PC-9 (cell line): ENCODE results near the gene OGFOD2. TPM values are rescaled to one million over a fixed set of nuclear protein-coding genes. Genes with fewer than 3 reads are reported as not detected.

Experiments
- BruUV-seq: library from RNA; stranded (reverse); fragments of 400-500 nt; replicated peaks from 2 replicates; lab custom pipeline; 2021; lab: Mats Ljungman, UMichigan
- CTCF ChIA-PET: fragments of 300-600 bp; sonication (Branson Sonifier 250); formaldehyde crosslinking; loops from one replicate; lab custom pipeline; 2022; ENCODE audit warnings: antibody characterized with exemption; lab: Charles Lee
- POLR2A ChIA-PET: fragments of 300-600 bp; sonication (Branson Sonifier 250); formaldehyde crosslinking; loops from one replicate; lab custom pipeline; 2022; ENCODE audit warnings: antibody characterized with exemption; ENCODE audit not compliant: unreplicated experiment; lab: Charles Lee
- DNase-seq, 2 experiments: peaks; one replicate each; pipeline versions ENCODE4 v3.0.0 to v3.0.0-alpha.2; 2015 to 2022; ENCODE audit warnings: mixed read lengths in 1 of 2
- H2AFZ ChIP-seq: fragments of 200-600 bp; sonication (generic); 2 replicates; pipeline ENCODE4 v1.8.1; 2017; ENCODE audit warnings: antibody characterized with exemption
- H3F3A ChIP-seq: fragments of 200-600 bp; sonication (generic); 2 replicates; pipeline ENCODE4 v1.8.1; 2017; ENCODE audit warnings: antibody characterized with exemption, mild to moderate bottlenecking, low read depth; ENCODE audit not compliant: insufficient read depth
- H3K27ac ChIP-seq: fragments of 200-600 bp; sonication (generic); 2 replicates; pipeline ENCODE4 v1.6.1; 2016; ENCODE audit warnings: mixed run types
- H3K27me3 ChIP-seq: fragments of 200-600 bp; sonication (generic); 2 replicates; pipeline ENCODE4 v1.6.1; 2016; ENCODE audit warnings: low read depth, mixed run types; ENCODE audit not compliant: insufficient read depth
- H3K36me3 ChIP-seq: fragments of 200-600 bp; sonication (generic); 2 replicates; pipeline ENCODE4 v1.6.1; 2016; ENCODE audit warnings: low read depth, mixed run types
- H3K4me1 ChIP-seq: fragments of 200-600 bp; sonication (generic); replicated peaks from 2 replicates; pipeline ENCODE4 v1.6.1; 2016; ENCODE audit warnings: mixed run types; ENCODE audit not compliant: insufficient read depth
- H3K4me2 ChIP-seq: fragments of 200-600 bp; sonication (generic); 2 replicates; pipeline ENCODE4 v1.6.1; 2017; ENCODE audit warnings: mixed run types
- H3K4me3 ChIP-seq: fragments of 200-600 bp; sonication (generic); 2 replicates; pipeline ENCODE4 v1.6.1; 2016; ENCODE audit warnings: mixed run types
- H3K79me2 ChIP-seq: fragments of 200-600 bp; sonication (generic); 2 replicates; pipeline ENCODE4 v1.6.1; 2017; ENCODE audit warnings: low read depth, mixed run types
- H3K9me2 ChIP-seq: fragments of 200-600 bp; sonication (generic); 2 replicates; pipeline ENCODE4 v1.8.1; 2017; ENCODE audit warnings: mild to moderate bottlenecking; ENCODE audit not compliant: insufficient read depth
- H3K9me3 ChIP-seq: fragments of 200-600 bp; sonication (generic); 2 replicates; pipeline ENCODE4 v1.8.1; 2016; ENCODE audit warnings: low read depth; ENCODE audit not compliant: insufficient read depth
- H4K20me1 ChIP-seq: fragments of 200-600 bp; sonication (generic); 2 replicates; pipeline ENCODE4 v1.8.1; 2017; ENCODE audit not compliant: insufficient read depth
- CTCF ChIP-seq: fragments of 200-600 bp; sonication (generic); conservative IDR thresholded peaks from 2 replicates; pipeline ENCODE4 v1.6.1; 2017; ENCODE audit warnings: mixed run types, antibody characterized with exemption, mild to moderate bottlenecking, moderate library complexity
- EZH2 ChIP-seq: fragments of 200-600 bp; sonication (generic); IDR thresholded peaks from 2 replicates; pipeline ENCODE4 v1.8.0; 2017; ENCODE audit warnings: antibody characterized with exemption, low read depth
- intact Hi-C: fragments of 100-400 bp; cut with micrococcal nuclease; formaldehyde crosslinking; loops from one replicate; pipeline ENCODE4 v1.10.0; 2022; ENCODE audit not compliant: unreplicated experiment
- total RNA-seq: library from RNA; stranded (reverse); gene quantifications from 2 replicates; pipeline ENCODE4 v1.2.3, GENCODE V29; 2021

OGFOD2 gene
- total RNA-seq, 1 experiment from 2014 or later, result 33.5 TPM

GRCh38 chr12:122994781-122995502, 19.9 kb downstream of the OGFOD2 start:
- intact Hi-C loops, result no loop called here
- Histone ChIP-seq H3K4me3 (no peak overlapping the region), H3K36me3 (no peaks in the 10 kb centered on the region), H3F3A (no peaks in the 10 kb centered on the region), H4K20me1 (no peaks in the 10 kb centered on the region), H3K27me3 (no peaks in the 10 kb centered on the region), H3K4me1 (no peaks in the 10 kb centered on the region), H2AFZ (no peak overlapping the region), H3K4me2 (no peak overlapping the region), H3K9me3 (no peaks in the 10 kb centered on the region), H3K79me2 (no peaks in the 10 kb centered on the region), H3K27ac (no peak overlapping the region), H3K9me2 (no peaks in the 10 kb centered on the region)
- no peak for DNase-seq
- TF ChIP-seq EZH2 (no peak), CTCF (no peak)
- POLR2A ChIA-PET, result no interaction called here
- CTCF ChIA-PET, result no interaction called here
- no TSS peak for BruUV-seq

GRCh38 chr12:122995503-122996187, 20.6 kb downstream of the OGFOD2 start:
- Histone ChIP-seq H3K9me2 (no peaks in the 10 kb centered on the region), H3K27me3 (no peaks in the 10 kb centered on the region), H3K9me3 (no peaks in the 10 kb centered on the region), H3K36me3 (no peaks in the 10 kb centered on the region), H3K4me3 (no peak overlapping the region), H2AFZ (no peak overlapping the region), H3K79me2 (no peaks in the 10 kb centered on the region), H3K4me1 (no peaks in the 10 kb centered on the region), H4K20me1 (no peaks in the 10 kb centered on the region), H3K27ac (no peak overlapping the region), H3F3A (no peaks in the 10 kb centered on the region), H3K4me2 (no peak overlapping the region)
- DNase-seq, result no peak
- intact Hi-C loops, result no loop called here
- TF ChIP-seq CTCF, result no peak
- TF ChIP-seq EZH2, result no peak
- no TSS peak for BruUV-seq
- POLR2A ChIA-PET, result no interaction called here
- CTCF ChIA-PET, result interaction anchor here (0.5 to 0.6 kb wide), 2 partner anchors 58 to 172 kb away, joined by 4 to 16 read pairs; no protein-coding TSS in a partner anchor

GRCh38 chr12:122996188-122996601, 21.2 kb downstream of the OGFOD2 start:
- H3K79me2 ChIP-seq, result no peaks in the 10 kb centered on the region
- no peak overlapping the region for H2AFZ ChIP-seq
- no peak for DNase-seq
- H4K20me1 ChIP-seq, result no peaks in the 10 kb centered on the region
- no peak overlapping the region for H3K4me2 ChIP-seq
- H3K9me3 ChIP-seq, result no peaks in the 10 kb centered on the region
- H3K27me3 ChIP-seq, result no peaks in the 10 kb centered on the region
- intact Hi-C loops, result no loop called here
- H3K27ac ChIP-seq, result no peak overlapping the region
- H3K36me3 ChIP-seq, result no peaks in the 10 kb centered on the region
- TF ChIP-seq EZH2 (no peak), CTCF (no peak)
- ChIA-PET POLR2A (no interaction called here), CTCF (interaction anchor here (0.6 kb wide), 1 partner anchor 171 kb away, joined by 4 read pairs; no protein-coding TSS in a partner anchor)
- no peak overlapping the region for H3K4me3 ChIP-seq
- no peaks in the 10 kb centered on the region for H3K4me1 ChIP-seq
- H3K9me2 ChIP-seq, result no peaks in the 10 kb centered on the region
- BruUV-seq, result no TSS peak
- no peaks in the 10 kb centered on the region for H3F3A ChIP-seq
